Heart right ventricle (tissue), 16 donors: ENCODE data around the gene ECE1. TPM values are rescaled to one million over a fixed set of nuclear protein-coding genes. Genes with fewer than 3 reads are reported as not detected.

ENCODE experiments used
- ATAC-seq, 8 donors: fragments of 200-7000 bp; cut with Tn5 transposase; one replicate each; pipeline ENCODE4 v1.9.1; 2020; ENCODE audit warnings: mild to moderate bottlenecking in 8 of 8, moderate library complexity in 8 of 8, moderate number of reproducible peaks in 1 of 8
- DNase-seq, 2 donors: peaks; one replicate each; pipeline ENCODE4 v3.0.0-alpha.2; 2020
- H3K27ac ChIP-seq, 10 donors: fragments of 200-600 bp; sonication (generic) in 2 of 10; one replicate each; pipeline versions ENCODE4 v1.5.0 to v1.8.0; 2020 to 2022; ENCODE audit warnings: mild to moderate bottlenecking in 3 of 10
- H3K27me3 ChIP-seq, 7 donors: fragments of 200-600 bp; one replicate each; pipeline ENCODE4 v1.8.0; 2021 to 2022; ENCODE audit warnings: mild to moderate bottlenecking in 2 of 7
- H3K36me3 ChIP-seq, 9 donors: fragments of 200-600 bp; sonication (generic) in 1 of 9; one replicate each; pipeline versions ENCODE4 v1.5.0 to v1.8.0; 2020 to 2022; ENCODE audit warnings: mild to moderate bottlenecking in 2 of 9
- H3K4me1 ChIP-seq, 9 donors: fragments of 200-600 bp; sonication (generic) in 1 of 9; one replicate each; pipeline versions ENCODE4 v1.5.0 to v1.8.0; 2020 to 2022; ENCODE audit warnings: mild to moderate bottlenecking in 4 of 9
- H3K4me3 ChIP-seq, 10 donors: fragments of 200-600 bp; sonication (generic) in 2 of 10; one replicate each; pipeline versions ENCODE4 v1.5.0 to v1.8.0; 2020 to 2022; ENCODE audit warnings: mild to moderate bottlenecking in 7 of 10, moderate library complexity in 2 of 10
- H3K9me3 ChIP-seq, 11 donors: fragments of 200-600 bp in 10 of 11; sonication (generic) in 2 of 11; one replicate each; pipeline versions ENCODE4 v1.5.0 to v1.8.0; 2013 to 2022; ENCODE audit warnings: mild to moderate bottlenecking in 2 of 11, control low read depth in 1 of 11, moderate library complexity in 1 of 11
- CTCF ChIP-seq, 9 donors: fragments of 200-600 bp; sonication (generic) in 2 of 9; IDR thresholded peaks; one replicate each; pipeline versions ENCODE4 v1.5.0 to v1.8.0; 2021 to 2022; ENCODE audit warnings: antibody characterized with exemption in 9 of 9, mild to moderate bottlenecking in 5 of 9, moderate library complexity in 1 of 9
- WGBS, 2 donors: extraction: QIAGEN DNeasy Blood & Tissue Kit; methylation state at CpG; one replicate each; pipeline ENCODE4 v1.1.7; 2013; ENCODE audit warnings: inconsistent platforms in 1 of 2; 5-methylcytosine and 5-hydroxymethylcytosine counted together
- intact Hi-C, 10 donors: fragments of 100-400 bp; cut with DNase I; formaldehyde crosslinking; loops; one replicate each; pipeline versions ENCODE4 v1.11.1 to v1.14.2; 2022
- polyA plus RNA-seq, 2 donors: library from polyadenylated mRNA; stranded (reverse); fragments of 200-250 nt; gene quantifications; one replicate each; pipeline ENCODE4 v1.2.3, GENCODE V29; 2013
- total RNA-seq, 10 donors: library from RNA; stranded (reverse); fragmentation: NEBNext Ultra II Directional in 3 of 10; extraction: Animal tissue kit (Norgen Biotek cat#: 25700) in 3 of 10; gene quantifications; one replicate each; pipeline versions ENCODE4 v1.2.1 to v1.2.4, GENCODE V29; 2021 to 2023
- donor health status: Arrhythmogenic right ventricular cardiomyopathy.
- donor health status: ischemic (EF 13 %, LVEDD 7.1; RV severe dilation, severe dysfunction).
- donor health status: healthy with polysubstance abuse.
- donor health status: DM: no; HTN: yes; CAD: no.
- donor health status: DM: no; HTN: no; CAD: no.
- donor health status: ischemic (EF 25% LVEDD 6.9; RV normal size, moderate dysfunction).
- donor health status: ischemic (EF 25% LVEDD 5.7; RV mildly dilated, moderate dysfunction).
- donor health status: healthy.
- donor health status: DM: yes; HTN: yes; CAD: no.
- donor health status: Ischemic cardiomyopathy.
- donor health status: ischemic (EF 35%, LVEDD 5.7; RV mildly dilated, moderate dysfunction).
- donor health status: nonischemic (EF 11% LVEDD 7.7; RV severe dilation, severe dysfunction).
- donor health status: DM: yes; HTN: yes; CAD: no.
- donor health status: PGD.
- donor health status: ischemic (EF 29% LVEDD 5.4; RV normal size, mild dysfunction).
- donor health status: nonischemic (EF 23%, LVEDD 6.1; RV moderate dilation, normal function).

Gene ECE1
- total and polyA plus RNA-seq, 12 donors: 30.6 to 81.8 (median 51.8) TPM

GRCh38 chr1:21262293-21263051 is 27.8 kb downstream of the ECE1 start:
- intact Hi-C loops: loop anchor here in 4 of 10 donors (1.0 to 5.0 kb wide), 5 partner anchors 16 to 85 kb away; no protein-coding TSS in a partner anchor
- peak; percentile 79 to 87 for DNase-seq
- no peak for TF ChIP-seq CTCF (IDR thresholded peaks at IDR 0.05)
- Histone ChIP-seq H3K36me3 (peaks cover 0 to 69% (median 8%) of the 10 kb centered on the region in 9 donors), H3K9me3 (no peaks in the 10 kb centered on the region), H3K27ac (peak overlapping the region; percentile 92 to 98 (median 96)), H3K27me3 (no peaks in the 10 kb centered on the region), H3K4me1 (peaks cover 33 to 82% (median 61%) of the 10 kb centered on the region in 9 donors), H3K4me3 (peak overlapping the region in 8 of 10 donors; percentile 1 to 36 (median 12))
- WGBS, 2 donors: 17 to 19% methylated on average over 23 of the region's 23 CpGs
- ATAC-seq: peak; percentile 64 to 91 (median 78)

- ATAC-seq (peak; percentile 83 to 91 (median 88)), DNase-seq (peak; percentile 71 to 93)
- Histone ChIP-seq H3K27ac (peak overlapping the region; percentile 92 to 98 (median 96)), H3K36me3 (peaks cover 0 to 69% (median 15%) of the 10 kb centered on the region in 9 donors), H3K27me3 (no peaks in the 10 kb centered on the region), H3K9me3 (no peaks in the 10 kb centered on the region), H3K4me1 (peaks cover 33 to 75% (median 56%) of the 10 kb centered on the region in 9 donors), H3K4me3 (peak overlapping the region in 8 of 10 donors; percentile 1 to 36 (median 12))
- intact Hi-C loops: loop anchor here in 4 of 10 donors (1.0 to 5.0 kb wide), 5 partner anchors 17 to 86 kb away; no protein-coding TSS in a partner anchor
- no peak for TF ChIP-seq CTCF (IDR thresholded peaks at IDR 0.05)
- 33 to 38% methylated on average over 20 of the region's 20 CpGs for WGBS, 2 donors
These were observed 28.5 kb downstream of the ECE1 start for GRCh38 chr1:21261551-21262292.

GRCh38 chr1:21260405-21261125 is 29.7 kb downstream of the ECE1 start:
- WGBS, 2 donors: 68 to 76% methylated on average over 22 of the region's 22 CpGs
- H3K27me3 ChIP-seq: no peaks in the 10 kb centered on the region
- intact Hi-C loops: loop anchor here in 2 of 10 donors (5.0 kb wide), 3 partner anchors 37 to 87 kb away; no protein-coding TSS in a partner anchor
- H3K4me1 ChIP-seq: peaks cover 33 to 66% (median 53%) of the 10 kb centered on the region in 9 donors
- H3K36me3 ChIP-seq: peaks cover 0 to 69% (median 24%) of the 10 kb centered on the region in 9 donors
- H3K27ac ChIP-seq: peak overlapping the region in 9 of 10 donors; percentile 92 to 98 (median 97)
- H3K9me3 ChIP-seq: no peaks in the 10 kb centered on the region
- peak overlapping the region in 1 of 10 donors; percentile 36 for H3K4me3 ChIP-seq
- ATAC-seq (no peak), DNase-seq (no peak)
- TF ChIP-seq CTCF (IDR thresholded peaks at IDR 0.05): no peak
